Measurements from ENCODE around the gene MICAL2. TPM values are rescaled to one million over a fixed set of nuclear protein-coding genes. Genes with fewer than 3 reads are reported as not detected.

Gene MICAL2
- total RNA-seq, 1 donor from 2014 or later, result 20.8 TPM

DNA sequence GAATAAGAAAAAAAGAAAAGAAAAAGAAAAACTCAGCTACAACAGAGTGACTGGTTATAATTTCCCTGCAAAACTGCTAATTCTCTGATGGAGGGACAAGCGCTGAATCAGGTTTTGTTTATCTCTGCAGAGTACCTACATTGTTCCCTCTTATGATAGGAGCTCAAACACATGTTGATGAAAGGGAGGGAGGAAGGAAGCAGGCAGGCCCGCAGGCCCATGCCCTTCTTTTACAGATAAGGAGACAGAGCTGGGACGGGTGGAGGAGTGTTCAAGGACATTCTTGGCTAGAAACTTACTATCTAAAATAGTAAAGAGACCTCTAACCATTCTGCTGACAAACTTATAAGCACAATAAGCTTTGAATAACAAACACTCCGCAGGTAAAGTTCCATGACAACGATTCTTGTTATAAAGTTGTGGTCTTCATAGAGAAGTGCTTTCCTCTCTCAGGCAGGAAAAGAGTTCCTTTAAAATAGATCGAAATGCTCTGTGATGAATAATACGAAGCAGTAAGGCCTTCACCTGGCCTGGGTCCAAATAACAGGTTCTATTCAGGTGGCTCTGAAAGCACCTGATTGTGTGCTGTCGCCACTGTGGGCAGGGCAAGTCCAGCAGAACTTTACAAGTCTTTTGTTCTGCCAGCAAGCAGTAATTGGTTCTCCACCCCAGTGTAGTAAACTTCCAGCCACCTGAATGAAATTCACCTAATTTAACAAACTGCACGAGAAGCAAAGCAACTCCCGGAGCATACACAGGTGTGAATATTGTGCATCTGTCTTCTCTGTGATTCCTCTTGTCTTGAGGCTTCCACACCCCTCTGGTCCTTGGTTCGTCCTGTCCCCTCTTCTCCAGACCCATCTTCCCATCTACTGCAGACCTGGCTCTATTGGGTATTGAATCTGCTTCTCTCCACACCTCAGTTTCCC is 15.3 kb upstream of the MICAL2 start:
- Mint-ChIP-seq H3K4me1 (ENCODE audit: unreplicated experiment) (peaks cover 34% of the 10 kb centered on the region), H3K27ac (ENCODE audit: unreplicated experiment) (no peak overlapping the region), H3K9me3 (ENCODE audit: unreplicated experiment) (no peaks in the 10 kb centered on the region), H3K36me3 (ENCODE audit: unreplicated experiment) (no peaks in the 10 kb centered on the region), H3K27me3 (ENCODE audit: unreplicated experiment) (no peaks in the 10 kb centered on the region), H3K4me3 (ENCODE audit: unreplicated experiment) (no peak overlapping the region)
- TF ChIP-seq, protein P1, sequence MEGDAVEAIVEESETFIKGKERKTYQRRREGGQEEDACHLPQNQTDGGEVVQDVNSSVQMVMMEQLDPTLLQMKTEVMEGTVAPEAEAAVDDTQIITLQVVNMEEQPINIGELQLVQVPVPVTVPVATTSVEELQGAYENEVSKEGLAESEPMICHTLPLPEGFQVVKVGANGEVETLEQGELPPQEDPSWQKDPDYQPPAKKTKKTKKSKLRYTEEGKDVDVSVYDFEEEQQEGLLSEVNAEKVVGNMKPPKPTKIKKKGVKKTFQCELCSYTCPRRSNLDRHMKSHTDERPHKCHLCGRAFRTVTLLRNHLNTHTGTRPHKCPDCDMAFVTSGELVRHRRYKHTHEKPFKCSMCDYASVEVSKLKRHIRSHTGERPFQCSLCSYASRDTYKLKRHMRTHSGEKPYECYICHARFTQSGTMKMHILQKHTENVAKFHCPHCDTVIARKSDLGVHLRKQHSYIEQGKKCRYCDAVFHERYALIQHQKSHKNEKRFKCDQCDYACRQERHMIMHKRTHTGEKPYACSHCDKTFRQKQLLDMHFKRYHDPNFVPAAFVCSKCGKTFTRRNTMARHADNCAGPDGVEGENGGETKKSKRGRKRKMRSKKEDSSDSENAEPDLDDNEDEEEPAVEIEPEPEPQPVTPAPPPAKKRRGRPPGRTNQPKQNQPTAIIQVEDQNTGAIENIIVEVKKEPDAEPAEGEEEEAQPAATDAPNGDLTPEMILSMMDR (IDR thresholded peaks at IDR 0.05), result no peak
- DNase-seq (ENCODE audit: extremely low spot score, unreplicated experiment), result no peak

DNA sequence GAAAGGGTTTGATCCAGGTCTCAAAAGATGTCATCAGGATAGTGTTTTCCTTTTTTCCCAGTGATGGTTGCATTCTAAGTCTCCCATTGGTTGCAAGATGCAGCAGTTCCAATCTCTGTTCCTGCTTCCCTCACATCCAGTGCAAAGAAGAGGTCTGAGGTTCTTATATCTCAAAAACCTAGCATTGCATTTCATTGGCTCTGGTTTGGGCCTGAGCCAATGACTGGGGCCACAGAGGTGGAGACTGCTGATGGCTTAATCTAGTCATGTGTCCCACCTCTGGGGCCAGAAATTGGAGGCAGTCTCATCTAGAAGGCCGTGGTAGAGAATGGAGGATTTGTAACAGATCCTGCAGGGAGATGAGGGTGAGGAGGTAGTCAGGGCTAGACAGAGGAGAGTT is 13.2 kb upstream of the MICAL2 start:
- no peaks in the 10 kb centered on the region for H3K9me3 Mint-ChIP-seq (ENCODE audit: unreplicated experiment)

DNA sequence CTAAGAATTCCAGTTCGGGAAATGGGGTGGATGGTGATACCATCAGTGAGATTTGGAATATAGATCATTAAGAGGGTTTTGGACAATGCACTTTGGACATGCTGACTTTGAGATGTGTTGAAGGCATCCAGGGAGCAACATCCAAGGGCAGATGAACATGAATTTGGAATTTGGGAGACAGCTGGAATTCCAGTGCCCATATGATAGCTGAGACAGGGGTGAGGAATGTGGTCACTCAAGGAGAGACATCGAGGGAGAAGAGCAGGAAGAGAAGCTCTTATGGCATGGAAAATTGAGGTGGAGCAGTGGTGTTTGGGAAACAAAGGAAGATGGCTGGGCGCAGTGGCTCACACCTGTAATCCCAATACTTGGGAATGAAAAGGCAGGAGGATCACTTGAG is 11.8 kb upstream of the MICAL2 start:
- Mint-ChIP-seq H3K27me3 (ENCODE audit: unreplicated experiment) (no peaks in the 10 kb centered on the region), H3K9me3 (ENCODE audit: unreplicated experiment) (no peaks in the 10 kb centered on the region), H3K4me1 (ENCODE audit: unreplicated experiment) (peaks cover 20% of the 10 kb centered on the region), H3K27ac (ENCODE audit: unreplicated experiment) (no peak overlapping the region), H3K4me3 (ENCODE audit: unreplicated experiment) (no peak overlapping the region), H3K36me3 (ENCODE audit: unreplicated experiment) (no peaks in the 10 kb centered on the region)
- DNase-seq (ENCODE audit: extremely low spot score, unreplicated experiment), result no peak
- TF ChIP-seq, protein P1 (IDR thresholded peaks at IDR 0.05), result no peak

More for the DNA sequence above, 13.2 kb upstream of the MICAL2 start:
- no peak overlapping the region for H3K4me3 Mint-ChIP-seq (ENCODE audit: unreplicated experiment)
- TF ChIP-seq, protein P1 (IDR thresholded peaks at IDR 0.05), result no peak
- H3K27me3 Mint-ChIP-seq (ENCODE audit: unreplicated experiment), result no peaks in the 10 kb centered on the region
- H3K27ac Mint-ChIP-seq (ENCODE audit: unreplicated experiment), result no peak overlapping the region
- H3K4me1 Mint-ChIP-seq (ENCODE audit: unreplicated experiment), result peaks cover 28% of the 10 kb centered on the region
- no peaks in the 10 kb centered on the region for H3K36me3 Mint-ChIP-seq (ENCODE audit: unreplicated experiment)
- no peak for DNase-seq (ENCODE audit: extremely low spot score, unreplicated experiment)

DNA sequence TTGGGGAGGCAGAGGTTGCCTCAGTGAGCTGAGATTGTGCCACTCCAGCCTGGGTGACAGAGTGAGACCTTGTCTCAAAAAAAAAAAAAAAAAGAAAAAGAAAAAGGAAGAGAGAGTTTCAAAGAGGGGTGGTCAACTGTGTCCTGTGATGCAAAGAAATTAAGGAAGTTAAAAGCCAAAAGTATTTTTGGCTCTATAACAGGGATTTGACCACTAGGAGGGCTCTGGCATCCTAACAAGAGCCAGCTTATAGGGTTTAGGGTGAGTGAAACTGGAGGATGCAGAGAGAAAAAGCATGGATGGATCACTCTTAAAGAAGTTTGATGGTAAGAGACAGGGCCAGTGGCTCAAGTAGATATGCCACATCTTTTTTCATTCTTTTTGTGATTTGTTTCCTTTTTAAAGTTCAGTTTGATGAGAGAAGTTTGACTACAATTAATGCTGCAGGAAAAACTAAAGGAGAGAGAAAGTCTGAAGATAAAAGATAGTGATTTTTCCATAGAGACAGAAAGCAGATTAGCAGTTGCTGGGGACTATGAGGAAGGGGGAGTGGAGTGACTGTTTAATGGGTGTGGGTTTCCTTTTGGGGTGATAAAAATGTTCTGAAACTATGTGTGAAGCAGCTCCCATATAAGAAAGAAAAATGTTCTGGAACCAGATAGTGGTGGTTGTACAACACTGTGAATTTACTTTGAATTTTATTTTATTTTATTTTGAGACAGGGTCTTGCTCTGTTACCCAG is 11.1 kb upstream of the MICAL2 start:
- no peak overlapping the region for H3K27ac Mint-ChIP-seq (ENCODE audit: unreplicated experiment)
- no peak for DNase-seq (ENCODE audit: extremely low spot score, unreplicated experiment)

More for the DNA sequence above, 11.1 kb upstream of the MICAL2 start:
- Mint-ChIP-seq H3K36me3 (ENCODE audit: unreplicated experiment) (no peaks in the 10 kb centered on the region), H3K4me3 (ENCODE audit: unreplicated experiment) (no peak overlapping the region), H3K9me3 (ENCODE audit: unreplicated experiment) (no peaks in the 10 kb centered on the region), H3K27me3 (ENCODE audit: unreplicated experiment) (no peaks in the 10 kb centered on the region), H3K4me1 (ENCODE audit: unreplicated experiment) (peaks cover 25% of the 10 kb centered on the region)
- TF ChIP-seq, protein P1 (IDR thresholded peaks at IDR 0.05), result no peak

All from osteocyte (in vitro differentiated cells).